Measurements from ENCODE around the gene OSBPL3. TPM values are rescaled to one million over a fixed set of nuclear protein-coding genes. Genes with fewer than 3 reads are reported as not detected.
A peak's percentile ranks its signal among the peaks of the same experiment; 100 is the strongest.

Gene OSBPL3
- total RNA-seq, 1 experiment from 2014 or later: 36.8 TPM

- peak; percentile 57 for TF ChIP-seq MAX (IDR thresholded peaks at IDR 0.05)
These were observed 72.6 kb downstream of the OSBPL3 start (continued) for GRCh38 chr7:24907311-24907886.

- no peaks in the 10 kb centered on the region for H3K9me3 ChIP-seq (ENCODE audit: control insufficient read depth in 1 of 2, insufficient read depth in 1 of 2, low read depth in 1 of 2, low read length in 2 of 2)
- no peaks in the 10 kb centered on the region for H3K36me3 ChIP-seq (ENCODE audit: control insufficient read depth in 1 of 2, insufficient read depth in 2 of 2, low read length in 2 of 2)
- H3K4me2 ChIP-seq (ENCODE audit: low read length): peak overlapping the region; percentile 71
- DNase-seq (ENCODE audit: low read depth, low spot score) (peak; percentile 32), ATAC-seq (peak; percentile 62)
- peaks cover 97% of the 10 kb centered on the region for H3K79me2 ChIP-seq (ENCODE audit: insufficient read depth, low read length)
- H3K27ac ChIP-seq (ENCODE audit: low read depth, low read length): peak overlapping the region; percentile 90
- CTCF ChIA-PET: no interaction called here
- no peak overlapping the region for H2AFZ ChIP-seq (ENCODE audit: low read depth, low read length, poor library complexity, severe bottlenecking)
- no peaks in the 10 kb centered on the region for H3K27me3 ChIP-seq (ENCODE audit: insufficient read depth, low read length)
- POLR2A ChIA-PET: no interaction called here
- peak overlapping the region; percentile 58; the same call in 1 of the 2 replicates for H3K9ac ChIP-seq (ENCODE audit: low read length)
- no peaks in the 10 kb centered on the region for H4K20me1 ChIP-seq (ENCODE audit: insufficient read depth)
- intact Hi-C loops (cut with micrococcal nuclease): loop anchor here (5.0 kb wide), 2 partner anchors 66 to 84 kb away; no protein-coding TSS in a partner anchor
- no TSS peak for BruUV-seq (replicated peaks)
- RAD21 ChIA-PET (ENCODE audit: low non-redundant PET in 1 of 2, low total read pairs in 2 of 2, uncharacterized antibody in 2 of 2, unreplicated experiment in 2 of 2): no interaction called here
- H3K4me3 ChIP-seq (replicated peaks in 1 of 2; ENCODE audit: low read depth in 1 of 2, low read length in 2 of 2): peak overlapping the region in 1 of 2 experiments; percentile 45; a peak in 2 of 4 replicates
- H3K4me1 ChIP-seq (ENCODE audit: control insufficient read depth in 1 of 2, insufficient read depth in 2 of 2, low read length in 2 of 2): peaks cover 64 to 92% of the 10 kb centered on the region in 2 experiments
- no peaks in the 10 kb centered on the region for H3K9me2 ChIP-seq (ENCODE audit: insufficient read depth)
- no peak; the same call in 1 of the 2 replicates for TF ChIP-seq JUND (IDR thresholded peaks at IDR 0.05)
- no peak for TF ChIP-seq EZH2 (IDR thresholded peaks at IDR 0.05)
- no peak for TF ChIP-seq SRF (IDR thresholded peaks at IDR 0.05; ENCODE audit: low read depth)
- peak; percentile 25; the same call in 1 of the 2 replicates for TF ChIP-seq SP1 (IDR thresholded peaks at IDR 0.05; ENCODE audit: low read depth)
- peak; percentile 54; the same call in 1 of the 2 replicates for TF ChIP-seq CBX3 (IDR thresholded peaks at IDR 0.05; ENCODE audit: low read depth)
- TF ChIP-seq FOSL1 (IDR thresholded peaks at IDR 0.05; ENCODE audit: low read depth): peak; percentile 41; the same call in 1 of the 2 replicates
- TF ChIP-seq CEBPB (IDR thresholded peaks at IDR 0.05; ENCODE audit: low read depth): no peak
- no peak for TF ChIP-seq CTCF (IDR thresholded peaks at IDR 0.05 in 2 of 3, conservative IDR thresholded peaks at IDR 0.05 in 1 of 3; ENCODE audit: borderline replicate concordance in 1 of 3, insufficient read depth in 1 of 3, low read depth in 2 of 3, low read length in 2 of 3)
- peak; percentile 45 for TF ChIP-seq MAX (IDR thresholded peaks at IDR 0.05)
- TF ChIP-seq ATF3 (IDR thresholded peaks at IDR 0.05): no peak
- no peak for TF ChIP-seq YY1 (IDR thresholded peaks at IDR 0.05; ENCODE audit: extremely low read depth, insufficient replicate concordance, low read depth, low read length)
- no peak for TF ChIP-seq ZBTB33 (IDR thresholded peaks at IDR 0.05; ENCODE audit: extremely low read depth, insufficient replicate concordance, low read length)
- no peak; the same call in 1 of the 2 replicates for TF ChIP-seq POLR2AphosphoS5 (IDR thresholded peaks at IDR 0.05; ENCODE audit: low read depth, low read length)
- TF ChIP-seq TCF7L2 (IDR thresholded peaks at IDR 0.05; ENCODE audit: borderline replicate concordance, extremely low read depth, insufficient read depth, insufficient read length): no peak
- no peak for TF ChIP-seq RAD21 (IDR thresholded peaks at IDR 0.05; ENCODE audit: low read depth)
- no peak for TF ChIP-seq SIN3A (IDR thresholded peaks at IDR 0.05; ENCODE audit: low read depth)
These were observed 73.8 kb downstream of the OSBPL3 start for GRCh38 chr7:24905996-24906770.

Measured in HCT116 (cell line).